LNCAP (cell line): ENCODE measurements around the gene TAPBP.

Experiments used
- TF ChIP-seq, protein P1 (sequence below): fragments of 450-650 bp; IDR thresholded peaks from 2 replicates; pipeline ENCODE4 v1.5.1; 2017; ENCODE audit warnings: mild to moderate bottlenecking

Gene TAPBP

GRCh38 chr6:33320315-33321181 is 6.7 kb upstream of the TAPBP start:
- TF ChIP-seq, protein P1, sequence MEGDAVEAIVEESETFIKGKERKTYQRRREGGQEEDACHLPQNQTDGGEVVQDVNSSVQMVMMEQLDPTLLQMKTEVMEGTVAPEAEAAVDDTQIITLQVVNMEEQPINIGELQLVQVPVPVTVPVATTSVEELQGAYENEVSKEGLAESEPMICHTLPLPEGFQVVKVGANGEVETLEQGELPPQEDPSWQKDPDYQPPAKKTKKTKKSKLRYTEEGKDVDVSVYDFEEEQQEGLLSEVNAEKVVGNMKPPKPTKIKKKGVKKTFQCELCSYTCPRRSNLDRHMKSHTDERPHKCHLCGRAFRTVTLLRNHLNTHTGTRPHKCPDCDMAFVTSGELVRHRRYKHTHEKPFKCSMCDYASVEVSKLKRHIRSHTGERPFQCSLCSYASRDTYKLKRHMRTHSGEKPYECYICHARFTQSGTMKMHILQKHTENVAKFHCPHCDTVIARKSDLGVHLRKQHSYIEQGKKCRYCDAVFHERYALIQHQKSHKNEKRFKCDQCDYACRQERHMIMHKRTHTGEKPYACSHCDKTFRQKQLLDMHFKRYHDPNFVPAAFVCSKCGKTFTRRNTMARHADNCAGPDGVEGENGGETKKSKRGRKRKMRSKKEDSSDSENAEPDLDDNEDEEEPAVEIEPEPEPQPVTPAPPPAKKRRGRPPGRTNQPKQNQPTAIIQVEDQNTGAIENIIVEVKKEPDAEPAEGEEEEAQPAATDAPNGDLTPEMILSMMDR, result no peak

DNA sequence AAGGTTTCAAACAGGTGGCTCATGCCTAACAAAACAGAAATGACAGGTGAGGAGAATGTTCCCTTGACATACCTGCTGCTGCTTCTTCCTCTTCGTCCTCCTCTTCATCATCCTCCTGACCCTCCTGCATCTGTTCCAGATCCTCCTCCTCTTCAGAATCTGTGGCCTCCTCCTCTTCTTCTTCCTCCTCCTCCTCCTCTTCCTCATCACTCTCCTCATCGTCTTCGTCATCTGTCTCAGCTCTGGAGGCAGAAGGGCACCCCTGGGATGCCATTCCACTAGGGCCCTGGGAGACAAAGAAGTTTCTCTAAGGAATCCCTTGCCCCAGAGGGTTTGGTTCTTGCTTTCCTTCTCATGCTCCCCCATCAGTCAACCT is 6.0 kb upstream of the TAPBP start:
- TF ChIP-seq, protein P1, result no peak

- TF ChIP-seq, protein P1, result no peak
These were observed 4.7 kb upstream of the TAPBP start for GRCh38 chr6:33318426-33319073.

- TF ChIP-seq, protein P1, result no peak
These were observed 4.0 kb upstream of the TAPBP start, which contains the start of gene ZBTB22 for GRCh38 chr6:33317669-33318425. Gene ZBTB22 (minus strand): TSS chr6:33317744. CDS start chr6:33316916, 828 bp downstream.

DNA sequence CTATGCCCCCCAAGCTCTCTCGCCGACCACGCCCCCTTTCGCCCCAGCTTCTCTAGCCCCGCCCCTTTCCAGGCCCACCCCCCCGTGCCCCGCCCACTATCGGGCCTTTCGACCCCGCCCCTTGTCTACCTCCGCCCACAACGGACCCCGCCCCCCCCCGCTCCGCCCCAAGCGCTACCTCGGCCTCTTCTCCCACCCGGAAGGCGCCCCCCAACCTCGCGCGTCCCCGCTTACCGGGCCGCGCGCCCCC is 3.5 kb upstream of the TAPBP start:
- TF ChIP-seq, protein P1, result no peak

GRCh38 chr6:33316603-33317418 is 2.9 kb upstream of the TAPBP start:
- TF ChIP-seq, protein P1, result no peak
